SK-N-SH treated with all-trans-retinoic acid at 6 μM for 48 hours (cell line): ENCODE measurements around the gene MFN2.

Experiments
- ATAC-seq: fragments of 200-7000 bp; cut with Tn5 transposase; 3 replicates; pipeline ENCODE4 v1.9.1; 2020; ENCODE audit warnings: mild to moderate bottlenecking, moderate library complexity
- ARNTL ChIP-seq: fragments of 450-650 bp; formaldehyde crosslinking; IDR thresholded peaks from 2 replicates; pipeline ENCODE4 v1.5.0; 2020; ENCODE audit warnings: low read depth, mild to moderate bottlenecking, moderate library complexity, borderline replicate concordance
- BACH2 ChIP-seq: fragments of 250-450 bp; sonication (Bioruptor Pico); IDR thresholded peaks from 2 replicates; pipeline ENCODE4 v1.9.0; 2021; ENCODE audit warnings: mild to moderate bottlenecking, borderline replicate concordance
- CREB5 ChIP-seq: fragments of 250-450 bp; sonication (Bioruptor Pico); IDR thresholded peaks from 2 replicates; pipeline ENCODE4 v1.5.1; 2020; ENCODE audit warnings: low read depth, mild to moderate bottlenecking, moderate library complexity
- CSDC2 ChIP-seq: fragments of 250-450 bp; sonication (Bioruptor Pico); IDR thresholded peaks from 2 replicates; pipeline ENCODE4 v1.5.0; 2020; ENCODE audit warnings: mild to moderate bottlenecking, moderate library complexity
- CSRNP3 ChIP-seq: fragments of 250-450 bp; sonication (Bioruptor Pico); IDR thresholded peaks from 2 replicates; pipeline ENCODE4 v1.5.1; 2021; ENCODE audit warnings: mild to moderate bottlenecking, moderate library complexity
- ESRRG ChIP-seq: fragments of 250-450 bp; sonication (Bioruptor Pico); IDR thresholded peaks from 2 replicates; pipeline ENCODE4 v1.6.1; 2021; ENCODE audit warnings: mild to moderate bottlenecking
- GLIS3 ChIP-seq: fragments of 250-450 bp; sonication (Bioruptor Pico); IDR thresholded peaks from 2 replicates; pipeline ENCODE4 v1.5.0; 2020; ENCODE audit warnings: mild to moderate bottlenecking, moderate library complexity
- ISL1 ChIP-seq: fragments of 250-450 bp; sonication (Bioruptor Pico); IDR thresholded peaks from 2 replicates; pipeline ENCODE4 v2.1.2; 2022; ENCODE audit warnings: mild to moderate bottlenecking, moderate library complexity
- OSR1 ChIP-seq: fragments of 250-450 bp; sonication (Bioruptor Pico); IDR thresholded peaks from 2 replicates; pipeline ENCODE4 v1.8.0; 2022; ENCODE audit warnings: moderate library complexity, mild to moderate bottlenecking, inconsistent platforms
- PATZ1 ChIP-seq: fragments of 250-450 bp; sonication (Bioruptor Pico); IDR thresholded peaks from 2 replicates; pipeline ENCODE4 v1.8.0; 2020; ENCODE audit warnings: mild to moderate bottlenecking, moderate library complexity, borderline replicate concordance
- PPARA ChIP-seq: fragments of 250-450 bp; sonication (Bioruptor Pico); IDR thresholded peaks from 2 replicates; pipeline ENCODE4 v1.5.0; 2020; ENCODE audit warnings: mild to moderate bottlenecking, borderline replicate concordance
- RARB ChIP-seq: fragments of 250-450 bp; sonication (Bioruptor Pico); IDR thresholded peaks from 2 replicates; pipeline ENCODE4 v1.8.0; 2021; ENCODE audit warnings: mild to moderate bottlenecking, moderate library complexity
- TCF4 ChIP-seq: fragments of 250-450 bp; sonication (Bioruptor Pico); IDR thresholded peaks from 2 replicates; pipeline ENCODE4 v1.8.0; 2021; ENCODE audit warnings: mild to moderate bottlenecking, moderate library complexity, borderline replicate concordance
- TOX ChIP-seq: fragments of 250-450 bp; sonication (Bioruptor Pico); IDR thresholded peaks from 2 replicates; pipeline ENCODE4 v1.8.0; 2021; ENCODE audit warnings: mild to moderate bottlenecking, moderate library complexity, borderline replicate concordance
- ZC3H10 ChIP-seq: fragments of 250-450 bp; sonication (Bioruptor Pico); IDR thresholded peaks from 2 replicates; pipeline ENCODE4 v1.5.1; 2021; ENCODE audit warnings: mild to moderate bottlenecking, moderate library complexity
- ZFP3 ChIP-seq: fragments of 250-450 bp; sonication (Bioruptor Pico); IDR thresholded peaks from 2 replicates; pipeline ENCODE4 v1.5.0; 2020; ENCODE audit warnings: mild to moderate bottlenecking, moderate library complexity
- ZFP30 ChIP-seq: fragments of 450-650 bp; formaldehyde crosslinking; IDR thresholded peaks from 2 replicates; pipeline ENCODE4 v1.5.0; 2022; ENCODE audit warnings: mild to moderate bottlenecking, moderate library complexity
- ZNF565 ChIP-seq: fragments of 450-650 bp; formaldehyde crosslinking; conservative IDR thresholded peaks from 2 replicates; pipeline ENCODE4 v1.5.0; 2020; ENCODE audit warnings: low read depth, mild to moderate bottlenecking, moderate library complexity
- ZNF70 ChIP-seq: fragments of 450-650 bp; formaldehyde crosslinking; IDR thresholded peaks from 2 replicates; pipeline ENCODE4 v1.5.0; 2020; ENCODE audit warnings: mild to moderate bottlenecking, moderate library complexity
- ZNF8 ChIP-seq: fragments of 450-650 bp; formaldehyde crosslinking; IDR thresholded peaks from 2 replicates; pipeline ENCODE4 v1.5.0; 2020; ENCODE audit warnings: mild to moderate bottlenecking, moderate library complexity
- TF ChIP-seq, protein P1 (sequence below): fragments of 250-450 bp; sonication (Bioruptor Pico); IDR thresholded peaks from 2 replicates; pipeline ENCODE4 v1.8.0; 2021; ENCODE audit warnings: low read depth, mild to moderate bottlenecking, moderate library complexity, borderline replicate concordance

Gene MFN2

GRCh38 chr1:11985171-11985570 is 4.9 kb downstream of the MFN2 start:
- ATAC-seq: no peak
- no peak for TF ChIP-seq TCF4 (CRISPR knock-in tag)
- TF ChIP-seq ZNF70: no peak
- no peak for TF ChIP-seq PATZ1 (CRISPR knock-in tag)
- no peak for TF ChIP-seq PPARA (CRISPR knock-in tag)

- TF ChIP-seq ZNF565 (CRISPR knock-in tag) (no peak), PPARA (CRISPR knock-in tag) (no peak), PATZ1 (CRISPR knock-in tag) (no peak), ARNTL (no peak), GLIS3 (CRISPR knock-in tag) (no peak), TOX (CRISPR knock-in tag) (no peak), RARB (CRISPR knock-in tag) (no peak), ZFP30 (CRISPR knock-in tag) (no peak), OSR1 (no peak), ZFP3 (no peak), BACH2 (CRISPR knock-in tag) (no peak), CSRNP3 (CRISPR knock-in tag) (no peak), CSDC2 (no peak), ZC3H10 (CRISPR knock-in tag) (no peak), TCF4 (CRISPR knock-in tag) (no peak), CREB5 (CRISPR knock-in tag) (no peak), ZNF8 (CRISPR knock-in tag) (no peak), ESRRG (CRISPR knock-in tag) (no peak), ISL1 (CRISPR knock-in tag) (no peak)
- TF ChIP-seq, protein P1, sequence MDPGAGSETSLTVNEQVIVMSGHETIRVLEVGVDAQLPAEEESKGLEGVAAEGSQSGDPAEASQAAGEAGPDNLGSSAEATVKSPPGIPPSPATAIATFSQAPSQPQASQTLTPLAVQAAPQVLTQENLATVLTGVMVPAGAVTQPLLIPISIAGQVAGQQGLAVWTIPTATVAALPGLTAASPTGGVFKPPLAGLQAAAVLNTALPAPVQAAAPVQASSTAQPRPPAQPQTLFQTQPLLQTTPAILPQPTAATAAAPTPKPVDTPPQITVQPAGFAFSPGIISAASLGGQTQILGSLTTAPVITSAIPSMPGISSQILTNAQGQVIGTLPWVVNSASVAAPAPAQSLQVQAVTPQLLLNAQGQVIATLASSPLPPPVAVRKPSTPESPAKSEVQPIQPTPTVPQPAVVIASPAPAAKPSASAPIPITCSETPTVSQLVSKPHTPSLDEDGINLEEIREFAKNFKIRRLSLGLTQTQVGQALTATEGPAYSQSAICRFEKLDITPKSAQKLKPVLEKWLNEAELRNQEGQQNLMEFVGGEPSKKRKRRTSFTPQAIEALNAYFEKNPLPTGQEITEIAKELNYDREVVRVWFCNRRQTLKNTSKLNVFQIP (CRISPR knock-in tag): no peak
- no peak for ATAC-seq
These were observed 5.6 kb downstream of the MFN2 start for GRCh38 chr1:11985851-11986250.

- TF ChIP-seq CREB5 (CRISPR knock-in tag): no peak
- TF ChIP-seq TCF4 (CRISPR knock-in tag): no peak
- TF ChIP-seq CSDC2: no peak
- TF ChIP-seq ZNF8 (CRISPR knock-in tag): no peak
- ATAC-seq: no peak
These were observed 9.4 kb downstream of the MFN2 start for GRCh38 chr1:11989669-11990068.
